Islet of Langerhans (tissue), 1 donor: ENCODE data around the gene ZSWIM8.

Experiments
- FAIRE-seq: peaks from one replicate; lab custom pipeline; 2011; peaks lifted over from hg19 to GRCh38; lab: Jason Lieb, UNC

The ZSWIM8 gene

DNA sequence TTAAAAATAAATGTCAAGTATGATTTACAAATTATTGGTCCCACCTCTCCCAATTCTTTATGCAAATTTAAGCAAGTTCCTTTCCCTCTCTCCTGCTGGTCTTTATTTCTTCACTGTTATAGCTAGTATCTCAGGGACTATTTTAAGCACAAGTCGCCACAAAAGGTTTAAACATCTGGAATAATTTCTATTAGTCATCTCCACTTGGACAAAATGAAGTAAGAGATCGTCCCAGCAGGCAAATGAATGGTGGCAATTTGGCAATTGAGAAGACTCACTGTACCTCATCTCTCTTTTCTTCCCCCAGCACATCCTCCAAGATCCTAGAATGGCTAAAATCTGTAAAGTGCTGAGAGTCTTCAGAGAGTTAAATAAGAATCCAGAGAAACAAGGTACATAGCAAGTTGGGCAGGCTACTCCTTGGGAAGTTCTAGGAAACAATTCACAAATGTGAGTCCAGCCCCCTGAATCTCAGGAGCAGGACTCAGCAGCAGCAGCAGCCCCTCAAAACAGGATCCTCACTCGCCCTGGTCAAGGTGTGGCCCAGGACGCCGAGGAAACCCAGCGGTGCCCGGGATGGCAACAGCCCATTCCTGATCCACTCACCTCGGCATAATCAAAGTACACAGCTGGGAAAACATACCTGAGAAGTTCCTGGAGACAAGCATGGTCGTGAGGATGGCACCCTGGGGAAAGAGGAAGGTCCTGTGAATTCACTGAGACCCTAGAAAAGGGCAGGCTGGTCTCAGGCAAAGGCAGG lies 56.3 kb downstream of the ZSWIM8 start:
- FAIRE-seq, result no peak

DNA sequence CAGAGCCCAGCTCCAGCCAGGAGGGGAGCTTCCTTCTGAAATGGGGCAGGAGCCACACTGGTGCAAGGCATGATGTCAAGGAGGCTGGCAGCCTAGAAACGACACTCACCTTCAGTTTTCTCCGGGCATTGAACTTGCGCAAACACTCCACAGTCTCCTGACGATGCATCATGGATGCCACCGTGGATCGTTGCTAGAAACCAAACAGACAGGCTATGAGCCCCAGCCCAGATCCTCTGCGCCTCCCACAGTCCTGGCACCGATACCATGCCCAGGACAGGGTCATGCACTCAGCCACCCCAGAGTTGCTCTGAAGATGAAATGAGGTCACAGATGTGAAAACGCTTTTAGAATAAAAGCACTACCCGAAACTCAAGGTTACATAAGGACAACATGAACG lies 56.9 kb downstream of the ZSWIM8 start:
- no peak for FAIRE-seq

DNA sequence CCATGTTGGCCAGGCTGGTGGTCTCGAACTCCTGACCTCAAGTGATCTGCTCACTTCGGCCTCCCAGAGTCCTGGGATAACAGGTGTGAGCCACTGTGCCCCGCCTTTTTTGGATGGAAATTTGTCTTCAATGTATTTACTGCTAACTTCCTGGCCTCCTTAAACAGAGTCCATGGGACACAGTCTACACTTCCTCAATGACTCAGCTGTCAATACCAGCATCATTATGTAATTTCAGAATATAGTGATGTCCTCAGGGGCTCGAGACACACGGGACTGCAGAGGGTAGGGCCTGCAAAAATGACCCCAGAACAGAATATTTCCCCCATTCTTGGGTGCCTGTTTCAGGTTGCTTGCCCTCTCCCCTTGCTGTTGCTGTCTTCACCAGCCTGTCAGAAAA lies 57.9 kb downstream of the ZSWIM8 start:
- no peak for FAIRE-seq

GRCh38 chr10:73847031-73847430 lies 61.6 kb downstream of the ZSWIM8 start:
- no peak for FAIRE-seq

DNA sequence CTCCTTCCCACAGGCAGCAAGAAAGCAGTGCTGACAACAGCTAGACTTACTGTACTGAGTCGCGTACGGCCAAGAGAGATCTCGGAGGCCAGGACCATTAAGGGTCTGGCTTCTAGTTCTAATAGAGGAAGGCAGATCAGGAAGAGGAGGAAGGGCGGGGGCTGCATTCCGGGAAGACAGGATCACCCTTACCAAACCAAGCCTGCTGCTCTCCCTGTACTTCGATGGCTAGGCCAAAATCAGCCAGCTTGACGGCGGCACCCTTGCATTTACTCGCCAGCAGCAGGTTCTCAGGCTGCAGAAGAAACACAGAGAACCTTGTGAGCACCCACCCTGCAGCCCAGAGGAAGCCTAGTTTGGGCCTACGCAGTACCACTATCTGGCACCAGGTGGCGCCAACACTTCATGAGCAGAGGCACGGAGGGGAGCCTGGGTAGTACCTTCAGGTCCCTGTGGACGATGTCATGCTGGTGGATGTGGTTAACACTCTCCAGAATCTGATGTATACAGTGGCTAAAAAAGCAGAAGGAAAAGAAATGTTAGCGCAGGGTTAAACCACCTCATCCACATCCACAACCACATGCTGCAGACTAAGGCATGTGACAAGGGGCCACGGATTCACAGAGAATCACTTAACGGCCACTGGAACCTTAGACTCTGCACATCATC lies 63.5 kb downstream of the ZSWIM8 start:
- FAIRE-seq, result no peak

GRCh38 chr10:73850211-73850610 lies 64.8 kb downstream of the ZSWIM8 start:
- FAIRE-seq, result no peak

DNA sequence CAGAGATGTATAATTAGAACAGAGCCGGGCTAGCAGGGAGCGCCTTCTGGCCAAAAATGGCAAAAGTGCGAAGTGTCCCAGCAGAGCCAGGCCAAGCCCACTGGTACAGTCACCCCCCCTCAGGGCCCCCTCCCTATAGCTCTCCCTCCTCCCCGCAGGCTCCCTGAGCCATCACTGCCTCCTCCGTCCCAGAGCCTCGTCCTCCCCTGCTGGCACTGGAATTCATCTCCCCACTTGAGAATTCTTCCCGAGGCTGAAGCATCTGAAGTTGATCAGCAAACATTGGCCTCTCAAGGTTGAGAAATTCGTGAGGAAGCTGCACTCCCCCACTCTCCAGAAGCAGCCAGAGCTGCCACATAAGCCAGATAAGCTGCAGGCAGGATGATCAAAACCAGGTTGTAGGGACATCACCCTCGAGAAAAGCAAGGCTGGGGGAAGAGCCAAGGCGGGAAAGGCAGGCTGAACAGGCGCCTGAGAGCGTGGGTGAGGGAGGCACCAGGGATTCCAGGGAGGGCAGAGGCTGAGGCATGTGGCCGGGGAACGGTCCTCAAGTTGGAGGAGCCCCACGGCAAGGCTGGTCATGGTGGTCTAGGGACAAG lies 65.6 kb downstream of the ZSWIM8 start:
- FAIRE-seq, result no peak
